ENCODE results near the gene TTC32.

The TTC32 gene

GRCh38 chr2:19848029-19848750 lies 53.6 kb downstream of the TTC32 start:
- DNase-seq: no peak

- no peak for DNase-seq
These were observed 54.3 kb downstream of the TTC32 start for GRCh38 chr2:19847486-19847885.

Measured in femur (tissue), 1 donor.